Fibroblast of lung (primary cell): ENCODE results near the gene FNDC3B. TPM values are rescaled to one million over a fixed set of nuclear protein-coding genes. Genes with fewer than 3 reads are reported as not detected.

Experiments
- DNase-seq, 2 donors: peaks; one replicate each; pipeline versions ENCODE4 v3.0.0 to v3.0.0-alpha.2; 2010; ENCODE audit warnings: low read depth in 2 of 2
- H2AFZ ChIP-seq: 2 replicates; pipeline ENCODE4 v1.5.1; 2012; ENCODE audit warnings: low read length, control low read depth, inconsistent platforms
- H3K27ac ChIP-seq: 2 replicates; pipeline ENCODE4 v1.5.1; 2011; ENCODE audit warnings: low read length, control low read depth; ENCODE audit not compliant: insufficient read depth
- H3K27me3 ChIP-seq: 2 replicates; pipeline ENCODE4 v1.5.1; 2011; ENCODE audit warnings: mild to moderate bottlenecking, low read length; ENCODE audit not compliant: control insufficient read depth, insufficient read depth
- H3K36me3 ChIP-seq: 2 replicates; pipeline ENCODE4 v1.5.1; 2011; ENCODE audit warnings: low read length; ENCODE audit not compliant: control insufficient read depth, insufficient read depth
- H3K4me1 ChIP-seq: 2 replicates; pipeline ENCODE4 v1.5.1; 2011; ENCODE audit warnings: low read length; ENCODE audit not compliant: control insufficient read depth, insufficient read depth; ENCODE audit errors: extremely low read depth
- H3K4me2 ChIP-seq: 2 replicates; pipeline ENCODE4 v1.5.1; 2011; ENCODE audit warnings: low read length, control low read depth; ENCODE audit not compliant: insufficient read depth; ENCODE audit errors: extremely low read depth
- H3K4me3 ChIP-seq, 4 experiments: fragments of 200-600 bp in 1 of 4; sonication (generic) in 1 of 4; replicated peaks in 1 of 4; 2 replicates each; pipeline ENCODE4 v1.5.1; 2011 to 2016; ENCODE audit warnings: low read length in 4 of 4, low read depth in 3 of 4, mild to moderate bottlenecking in 3 of 4, control low read depth in 2 of 4, inconsistent platforms in 1 of 4, mixed read lengths in 1 of 4; ENCODE audit not compliant: insufficient read depth in 1 of 4; ENCODE audit errors: control extremely low read depth in 1 of 4
- H3K79me2 ChIP-seq: 2 replicates; pipeline ENCODE4 v1.5.1; 2012; ENCODE audit warnings: mild to moderate bottlenecking, low read length, inconsistent platforms; ENCODE audit not compliant: control insufficient read depth, insufficient read depth
- H3K9ac ChIP-seq: 2 replicates; pipeline ENCODE4 v1.5.1; 2011; ENCODE audit warnings: mild to moderate bottlenecking, low read length, control low read depth; ENCODE audit not compliant: insufficient read depth
- H3K9me3 ChIP-seq: 2 replicates; pipeline ENCODE4 v1.5.1; 2012; ENCODE audit warnings: low read depth, low read length; ENCODE audit not compliant: control insufficient read depth, insufficient read depth
- H4K20me1 ChIP-seq: 2 replicates; pipeline ENCODE4 v1.5.1; 2011; ENCODE audit warnings: low read length; ENCODE audit not compliant: control insufficient read depth, insufficient read depth; ENCODE audit errors: extremely low read depth
- CTCF ChIP-seq, 2 donors: IDR thresholded peaks in 1 of 2; conservative IDR thresholded peaks in 1 of 2; 1 replicate in 1 of 2; 2 replicates in 1 of 2; pipeline ENCODE4 v1.5.1; 2011 to 2012; ENCODE audit warnings: low read length in 2 of 2, control low read depth in 1 of 2, inconsistent platforms in 1 of 2, low read depth in 1 of 2, mild to moderate bottlenecking in 1 of 2
- EZH2 ChIP-seq: IDR thresholded peaks from 2 replicates; pipeline ENCODE4 v1.5.1; 2012; ENCODE audit warnings: low read length, control low read depth, mild to moderate bottlenecking; ENCODE audit errors: missing control alignments
- polyA plus RNA-seq, 2 donors: library from polyadenylated mRNA; depleted of rRNA in 1 of 2; stranded (reverse) in 1 of 2; unstranded in 1 of 2; fragments of >200 nt; gene quantifications; 2 replicates each; pipeline ENCODE4 v1.2.1, GENCODE V29; 2011 to 2012; ENCODE audit warnings: missing spikeins in 1 of 2
- total RNA-seq: library from RNA; depleted of rRNA; stranded (reverse); fragments of >200 nt; gene quantifications from 2 replicates; pipeline ENCODE4 v1.2.1, GENCODE V29; 2014

Gene FNDC3B
- total and polyA plus RNA-seq, 2 donors (not counting 1 experiment from before 2014, with no cell fraction given), result 26.1 to 76.8 TPM

GRCh38 chr3:172073262-172073915 lies 34.0 kb downstream of the FNDC3B start:
- H3K27me3 ChIP-seq, result no peaks in the 10 kb centered on the region
- peaks cover 2% of the 10 kb centered on the region for H3K4me1 ChIP-seq
- peaks cover 93% of the 10 kb centered on the region for H3K79me2 ChIP-seq
- no peak overlapping the region for H2AFZ ChIP-seq
- no peak overlapping the region for H3K4me2 ChIP-seq
- no peaks in the 10 kb centered on the region for H3K9me3 ChIP-seq
- H3K27ac ChIP-seq, result no peak overlapping the region
- H3K9ac ChIP-seq, result no peak overlapping the region
- H4K20me1 ChIP-seq, result no peaks in the 10 kb centered on the region
- TF ChIP-seq CTCF (conservative IDR thresholded peaks at IDR 0.05 in 1 of 2, IDR thresholded peaks at IDR 0.05 in 1 of 2; ENCODE audit: low read depth in 1 of 2, low read length in 2 of 2) (no peak), EZH2 (no peak)
- H3K36me3 ChIP-seq, result peaks cover 4% of the 10 kb centered on the region
- H3K4me3 ChIP-seq, result no peak overlapping the region
- DNase-seq, result no peak

GRCh38 chr3:172074032-172074431 lies 34.7 kb downstream of the FNDC3B start:
- H4K20me1 ChIP-seq, result no peaks in the 10 kb centered on the region
- peaks cover 2% of the 10 kb centered on the region for H3K4me1 ChIP-seq
- H2AFZ ChIP-seq, result no peak overlapping the region

GRCh38 chr3:172074586-172074985 lies 35.2 kb downstream of the FNDC3B start:
- Histone ChIP-seq H4K20me1 (no peaks in the 10 kb centered on the region), H3K9ac (no peak overlapping the region), H3K36me3 (peaks cover 4% of the 10 kb centered on the region), H3K27ac (no peak overlapping the region), H3K27me3 (no peaks in the 10 kb centered on the region), H3K4me3 (no peak overlapping the region), H3K9me3 (no peaks in the 10 kb centered on the region), H3K79me2 (peaks cover 94% of the 10 kb centered on the region), H3K4me1 (peaks cover 2% of the 10 kb centered on the region), H3K4me2 (no peak overlapping the region), H2AFZ (no peak overlapping the region)
- DNase-seq, result peak in 1 of 2 donors; percentile 28
- no peak for TF ChIP-seq CTCF (conservative IDR thresholded peaks at IDR 0.05 in 1 of 2, IDR thresholded peaks at IDR 0.05 in 1 of 2; ENCODE audit: low read depth in 1 of 2, low read length in 2 of 2)
- no peak for TF ChIP-seq EZH2

More at GRCh38 chr3:172074032-172074431, 34.7 kb downstream of the FNDC3B start:
- H3K9ac ChIP-seq, result no peak overlapping the region
- no peak for TF ChIP-seq CTCF (conservative IDR thresholded peaks at IDR 0.05 in 1 of 2, IDR thresholded peaks at IDR 0.05 in 1 of 2; ENCODE audit: low read depth in 1 of 2, low read length in 2 of 2)
- TF ChIP-seq EZH2, result no peak
- no peak for DNase-seq
- H3K27me3 ChIP-seq, result no peaks in the 10 kb centered on the region
- no peak overlapping the region for H3K27ac ChIP-seq
- no peaks in the 10 kb centered on the region for H3K9me3 ChIP-seq
- no peak overlapping the region for H3K4me3 ChIP-seq
- H3K79me2 ChIP-seq, result peaks cover 93% of the 10 kb centered on the region
- H3K36me3 ChIP-seq, result peaks cover 4% of the 10 kb centered on the region
- no peak overlapping the region for H3K4me2 ChIP-seq
